Measurements from ENCODE around the gene SLC8A2. TPM values are rescaled to one million over a fixed set of nuclear protein-coding genes. Genes with fewer than 3 reads are reported as not detected.
A peak's percentile ranks its signal among the peaks of the same experiment; 100 is the strongest.

The SLC8A2 gene
- total RNA-seq, 1 experiment from 2014 or later = 11.3 TPM

DNA sequence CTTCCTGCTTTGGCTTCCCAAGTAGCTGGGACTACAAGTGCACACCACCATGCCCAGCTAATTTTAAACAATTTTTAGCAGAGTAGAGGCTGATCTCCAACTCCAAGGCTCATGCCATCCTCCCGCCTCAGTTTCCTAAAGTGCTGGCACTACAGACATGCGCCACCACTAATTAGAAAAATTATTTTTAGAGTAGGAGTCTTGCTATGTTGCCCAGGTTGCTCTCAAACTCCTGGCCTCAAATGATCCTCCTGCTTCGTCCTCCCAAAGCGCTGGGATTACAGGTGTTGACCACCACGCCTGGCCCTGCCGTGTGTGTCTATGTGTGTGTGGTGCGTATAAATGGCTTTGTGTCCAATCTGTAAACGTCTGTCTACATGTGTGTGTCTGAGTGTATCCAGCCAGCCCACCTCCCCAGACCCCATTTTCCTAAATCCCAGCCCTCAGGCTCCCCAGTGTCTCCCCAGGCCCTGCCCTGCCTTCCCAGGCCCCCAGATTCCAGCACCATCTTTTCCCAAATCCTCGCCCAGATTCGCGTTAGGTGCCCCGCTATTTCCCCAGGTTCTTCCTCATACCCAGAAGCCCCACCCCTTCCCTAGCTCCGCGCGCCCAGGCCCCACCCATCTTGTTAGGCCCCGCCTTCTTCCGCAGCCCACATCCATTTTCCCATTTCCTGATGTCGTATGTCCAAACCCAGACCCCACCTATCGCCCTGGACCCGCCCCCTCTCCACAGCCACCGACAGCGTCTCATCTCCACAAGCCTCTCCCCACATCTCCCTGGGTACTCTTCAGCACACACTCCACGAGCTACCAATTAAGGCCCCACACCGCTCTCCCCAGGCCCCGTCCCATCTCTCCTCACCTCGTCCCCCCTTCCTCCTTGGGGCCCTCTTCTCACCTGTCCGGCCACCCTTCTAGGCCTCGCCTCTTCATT lies 24.9 kb downstream of the SLC8A2 start:
- no peaks in the 10 kb centered on the region for H3K79me2 ChIP-seq (ENCODE audit: insufficient read depth, low read length)
- H4K5ac ChIP-seq (ENCODE audit: insufficient read length, low read depth, low read length) = no peak overlapping the region
- H4K20me1 ChIP-seq (ENCODE audit: control insufficient read depth, insufficient read depth, insufficient read length) = no peaks in the 10 kb centered on the region
- Mint-ChIP-seq H3K9me3 (no peaks in the 10 kb centered on the region; a peak in 3 of 5 replicates), H3K4me3 (peak overlapping the region; percentile 74 to 88), H3K27me3 (ENCODE audit: low read depth) (peaks cover 66% of the 10 kb centered on the region), H3K4me1 (peaks cover 37 to 45% of the 10 kb centered on the region in 2 experiments), H3K36me3 (ENCODE audit: insufficient read depth in 1 of 3, low read depth in 3 of 3) (peaks cover 0 to 1% (median 0%) of the 10 kb centered on the region in 3 experiments; a peak in 2 of 7 replicates), H3K27ac (peak overlapping the region; percentile 4 to 97 (median 96); a peak in 5 of 7 replicates)
- no peaks in the 10 kb centered on the region for H3K9me3 ChIP-seq (ENCODE audit: control insufficient read depth, low read depth, low read length)
- no peak overlapping the region for H3K56ac ChIP-seq (ENCODE audit: insufficient read length, low read depth, low read length)
- DNase-seq = peak; percentile 96
- H2BK5ac ChIP-seq (ENCODE audit: insufficient read length, low read length) = no peak overlapping the region
- no peak overlapping the region for H2BK20ac ChIP-seq (ENCODE audit: low read depth, low read length, poor library complexity, severe bottlenecking)
- no peak overlapping the region for H3T11ph ChIP-seq (ENCODE audit: low read length)
- no peak overlapping the region for H3K27ac ChIP-seq (ENCODE audit: insufficient read length, low read depth, low read length)
- peaks cover 10% of the 10 kb centered on the region; the same call in 1 of the 2 replicates for H3K4me1 ChIP-seq (ENCODE audit: insufficient read depth, low read length)
- no CpG with 5 or more reads among the region's 28 CpGs for WGBS (ENCODE audit: extremely low coverage, insufficient read length, low lambda C conversion rate)
- H3K9ac ChIP-seq (ENCODE audit: extremely low read depth, insufficient read length, low read length) = no peak overlapping the region
- no peak overlapping the region for H3K23ac ChIP-seq (ENCODE audit: insufficient read length, low read depth, low read length)
- H4K91ac ChIP-seq (ENCODE audit: insufficient read length, low read depth, low read length) = no peak overlapping the region
- H3K18ac ChIP-seq (ENCODE audit: insufficient read length, low read depth, low read length) = no peak overlapping the region
- H3K23me2 ChIP-seq (ENCODE audit: insufficient read length, low read depth, low read length, poor library complexity, severe bottlenecking) = peaks cover 13% of the 10 kb centered on the region
- no peak overlapping the region for H3K4ac ChIP-seq (ENCODE audit: low read depth, low read length)
- peak overlapping the region; percentile 43; the same call in 1 of the 2 replicates for H3K14ac ChIP-seq (ENCODE audit: insufficient read depth, low read length)
- peak overlapping the region; percentile 61 for H3K4me2 ChIP-seq (ENCODE audit: insufficient read depth, insufficient read length, low read length)
- H2BK12ac ChIP-seq (ENCODE audit: insufficient read length, low read depth, low read length) = no peak overlapping the region
- no peak overlapping the region for H2AFZ ChIP-seq (ENCODE audit: low read length)
- H2BK120ac ChIP-seq (ENCODE audit: low read depth, low read length, poor library complexity, severe bottlenecking) = no peak overlapping the region
- H4K8ac ChIP-seq (replicated peaks; ENCODE audit: insufficient read length, low read depth, low read length) = no peak overlapping the region
- no peak overlapping the region for H2AK5ac ChIP-seq (ENCODE audit: insufficient read length, low read length)
- H3K27me3 ChIP-seq (ENCODE audit: insufficient read depth, low read length) = no peaks in the 10 kb centered on the region; the same call in 1 of the 2 replicates
- TF ChIP-seq, protein P1, sequence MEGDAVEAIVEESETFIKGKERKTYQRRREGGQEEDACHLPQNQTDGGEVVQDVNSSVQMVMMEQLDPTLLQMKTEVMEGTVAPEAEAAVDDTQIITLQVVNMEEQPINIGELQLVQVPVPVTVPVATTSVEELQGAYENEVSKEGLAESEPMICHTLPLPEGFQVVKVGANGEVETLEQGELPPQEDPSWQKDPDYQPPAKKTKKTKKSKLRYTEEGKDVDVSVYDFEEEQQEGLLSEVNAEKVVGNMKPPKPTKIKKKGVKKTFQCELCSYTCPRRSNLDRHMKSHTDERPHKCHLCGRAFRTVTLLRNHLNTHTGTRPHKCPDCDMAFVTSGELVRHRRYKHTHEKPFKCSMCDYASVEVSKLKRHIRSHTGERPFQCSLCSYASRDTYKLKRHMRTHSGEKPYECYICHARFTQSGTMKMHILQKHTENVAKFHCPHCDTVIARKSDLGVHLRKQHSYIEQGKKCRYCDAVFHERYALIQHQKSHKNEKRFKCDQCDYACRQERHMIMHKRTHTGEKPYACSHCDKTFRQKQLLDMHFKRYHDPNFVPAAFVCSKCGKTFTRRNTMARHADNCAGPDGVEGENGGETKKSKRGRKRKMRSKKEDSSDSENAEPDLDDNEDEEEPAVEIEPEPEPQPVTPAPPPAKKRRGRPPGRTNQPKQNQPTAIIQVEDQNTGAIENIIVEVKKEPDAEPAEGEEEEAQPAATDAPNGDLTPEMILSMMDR (conservative IDR thresholded peaks at IDR 0.05) = no peak
- H3K79me1 ChIP-seq (ENCODE audit: insufficient read depth, low read depth, low read length, poor library complexity, severe bottlenecking) = no peaks in the 10 kb centered on the region
- H2BK15ac ChIP-seq (ENCODE audit: low read depth, low read length) = no peak overlapping the region

Data from H9 (cell line).